MM.1S (cell line): ENCODE results near the gene ZNF566.

Source experiments
- DNase-seq: peaks from one replicate; pipeline ENCODE4 v3.0.0-alpha.2; 2015
- H2AFZ ChIP-seq: fragments of 300-600 bp; sonication (generic); 2 replicates; pipeline ENCODE4 v1.6.0; 2016; ENCODE audit warnings: antibody characterized with exemption, low read length
- H3F3A ChIP-seq: fragments of 300-600 bp; sonication (generic); 2 replicates; pipeline ENCODE4 v1.6.1; 2016; ENCODE audit warnings: mild to moderate bottlenecking, antibody characterized with exemption, low read length, moderate library complexity, mixed read lengths; ENCODE audit not compliant: insufficient read depth
- H3K27ac ChIP-seq: fragments of 300-600 bp; sonication (generic); 2 replicates; pipeline ENCODE4 v1.5.1; 2016; ENCODE audit warnings: mild to moderate bottlenecking, low read length
- H3K27me3 ChIP-seq: fragments of 300-600 bp; sonication (generic); replicated peaks from 2 replicates; pipeline ENCODE4 v1.6.0; 2016; ENCODE audit warnings: low read length; ENCODE audit not compliant: insufficient read depth
- H3K36me3 ChIP-seq: fragments of 300-600 bp; sonication (generic); replicated peaks from 2 replicates; pipeline ENCODE4 v1.6.1; 2016; ENCODE audit warnings: mild to moderate bottlenecking, low read length, mixed read lengths; ENCODE audit not compliant: insufficient read depth
- H3K4me1 ChIP-seq: fragments of 300-600 bp; sonication (generic); 2 replicates; pipeline ENCODE4 v1.6.1; 2016; ENCODE audit warnings: low read length, mixed read lengths
- H3K4me2 ChIP-seq: fragments of 300-600 bp; sonication (generic); 2 replicates; pipeline ENCODE4 v1.6.0; 2016; ENCODE audit warnings: low read depth, low read length
- H3K4me3 ChIP-seq: fragments of 300-600 bp; sonication (generic); 2 replicates; pipeline ENCODE4 v1.5.1; 2016; ENCODE audit warnings: low read length, mixed read lengths
- H3K79me2 ChIP-seq: fragments of 300-600 bp; sonication (generic); 2 replicates; pipeline ENCODE4 v1.6.1; 2016; ENCODE audit warnings: mixed run types, low read length, mixed read lengths
- H3K9ac ChIP-seq: fragments of 300-600 bp; sonication (generic); 2 replicates; pipeline ENCODE4 v1.6.1; 2016; ENCODE audit warnings: low read length, mixed read lengths
- H3K9me2 ChIP-seq: fragments of 300-600 bp; sonication (generic); replicated peaks from 2 replicates; pipeline ENCODE4 v1.6.1; 2016; ENCODE audit warnings: mild to moderate bottlenecking, low read length, mixed read lengths; ENCODE audit not compliant: insufficient read depth
- H3K9me3 ChIP-seq: fragments of 300-600 bp; sonication (generic); replicated peaks from 2 replicates; pipeline ENCODE4 v1.6.1; 2016; ENCODE audit warnings: mild to moderate bottlenecking, low read length, mixed read lengths; ENCODE audit not compliant: insufficient read depth
- H4K20me1 ChIP-seq: fragments of 300-600 bp; sonication (generic); 2 replicates; pipeline ENCODE4 v1.6.1; 2016; ENCODE audit warnings: mild to moderate bottlenecking, low read length, moderate library complexity, mixed read lengths; ENCODE audit not compliant: insufficient read depth
- CTCF ChIP-seq: fragments of 300-600 bp; sonication (generic); IDR thresholded peaks from 2 replicates; pipeline ENCODE4 v1.5.1; 2016; ENCODE audit warnings: antibody characterized with exemption, low read length, mixed read lengths
- EZH2 ChIP-seq: fragments of 300-600 bp; sonication (generic); optimal IDR thresholded peaks from 2 replicates; pipeline ENCODE3; 2017; ENCODE audit warnings: low read depth, mild to moderate bottlenecking, antibody characterized with exemption, low read length, mixed read lengths
- EZH2phosphoT487 ChIP-seq: fragments of 300-600 bp; sonication (generic); IDR thresholded peaks from 2 replicates; pipeline ENCODE4 v1.6.1; 2018; ENCODE audit warnings: antibody characterized with exemption, low read length

ZNF566 gene

GRCh38 chr19:36449059-36449670 lies 40.2 kb downstream of the ZNF566 start:
- no peaks in the 10 kb centered on the region for H3K36me3 ChIP-seq
- no peak overlapping the region for H3K4me3 ChIP-seq
- no peak overlapping the region for H3K4me2 ChIP-seq
- no peaks in the 10 kb centered on the region for H4K20me1 ChIP-seq
- 0 out of 2 replicates have a peak, but pooled peaks cover 8% of the 10 kb centered on the region for H3K9me3 ChIP-seq
- no peaks in the 10 kb centered on the region for H3K4me1 ChIP-seq
- H3K9me2 ChIP-seq = no peaks in the 10 kb centered on the region
- no peaks in the 10 kb centered on the region for H3F3A ChIP-seq
- TF ChIP-seq EZH2phosphoT487 (no peak), EZH2 (no peak), CTCF (no peak)
- no peak overlapping the region for H3K9ac ChIP-seq
- no peaks in the 10 kb centered on the region for H3K79me2 ChIP-seq
- no peak overlapping the region for H3K27ac ChIP-seq
- no peak for DNase-seq
- H3K27me3 ChIP-seq = no peaks in the 10 kb centered on the region
- H2AFZ ChIP-seq = no peak overlapping the region

DNA sequence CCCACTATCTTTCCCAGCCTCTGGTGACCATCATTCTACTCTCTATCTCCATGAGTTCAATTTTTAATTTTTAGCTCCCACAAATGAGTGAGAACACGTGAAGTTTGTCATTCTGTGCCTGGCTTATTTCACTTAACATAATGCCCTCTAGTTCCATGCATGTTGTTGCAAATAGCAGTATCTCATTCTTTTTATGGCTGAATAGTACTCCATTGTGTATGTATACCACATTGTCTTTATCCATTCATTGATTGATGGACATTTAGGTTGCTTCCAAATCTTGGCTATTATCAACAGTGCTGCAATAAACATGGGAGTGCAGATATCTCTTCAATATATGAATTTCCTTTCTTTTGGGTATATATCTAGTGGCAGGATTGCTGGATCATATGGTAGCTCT lies 48.0 kb downstream of the ZNF566 start:
- H2AFZ ChIP-seq = no peak overlapping the region
- no peaks in the 10 kb centered on the region for H4K20me1 ChIP-seq
- no peaks in the 10 kb centered on the region for H3F3A ChIP-seq
- H3K9me3 ChIP-seq = no peaks in the 10 kb centered on the region
- no peak for DNase-seq
- H3K36me3 ChIP-seq = no peaks in the 10 kb centered on the region
- no peaks in the 10 kb centered on the region for H3K79me2 ChIP-seq
- H3K27me3 ChIP-seq = no peaks in the 10 kb centered on the region
- no peak overlapping the region for H3K4me3 ChIP-seq
- TF ChIP-seq CTCF (no peak), EZH2phosphoT487 (no peak), EZH2 (no peak)
- no peaks in the 10 kb centered on the region for H3K4me1 ChIP-seq
- no peak overlapping the region for H3K9ac ChIP-seq
- H3K27ac ChIP-seq = no peak overlapping the region
- H3K9me2 ChIP-seq = no peaks in the 10 kb centered on the region
- H3K4me2 ChIP-seq = no peak overlapping the region

GRCh38 chr19:36436531-36436930 lies 52.8 kb downstream of the ZNF566 start:
- H3K36me3 ChIP-seq = no peaks in the 10 kb centered on the region
- no peaks in the 10 kb centered on the region for H3K79me2 ChIP-seq
- H3K4me3 ChIP-seq = no peak overlapping the region
- TF ChIP-seq EZH2 (no peak), EZH2phosphoT487 (no peak), CTCF (no peak)
- H4K20me1 ChIP-seq = no peaks in the 10 kb centered on the region
- H3F3A ChIP-seq = no peaks in the 10 kb centered on the region
- no peak overlapping the region for H3K27ac ChIP-seq
- no peaks in the 10 kb centered on the region for H3K4me1 ChIP-seq
- no peak overlapping the region for H2AFZ ChIP-seq
- no peaks in the 10 kb centered on the region for H3K9me2 ChIP-seq
- no peak for DNase-seq
- no peaks in the 10 kb centered on the region for H3K27me3 ChIP-seq
- no peak overlapping the region for H3K4me2 ChIP-seq
- no peak overlapping the region for H3K9ac ChIP-seq
- H3K9me3 ChIP-seq = no peaks in the 10 kb centered on the region
